GM23248 (cell line): ENCODE measurements around the gene GDPD3. TPM values are rescaled to one million over a fixed set of nuclear protein-coding genes. Genes with fewer than 3 reads are reported as not detected.

Experiments
- DNase-seq: peaks from one replicate; pipeline ENCODE4 v3.0.0-alpha.2; 2015
- H2AFZ ChIP-seq: fragments of 200-600 bp; sonication (generic); 2 replicates; pipeline ENCODE4 v1.6.1; 2016; ENCODE audit warnings: antibody characterized with exemption
- H3F3A ChIP-seq: fragments of 200-600 bp; sonication (generic); 2 replicates; pipeline ENCODE4 v1.6.1; 2016; ENCODE audit warnings: mild to moderate bottlenecking, antibody characterized with exemption, mixed run types; ENCODE audit not compliant: insufficient read depth
- H3K27ac ChIP-seq: fragments of 200-600 bp; sonication (generic); 2 replicates; pipeline ENCODE4 v1.5.1; 2016; ENCODE audit warnings: mild to moderate bottlenecking
- H3K27me3 ChIP-seq: fragments of 200-600 bp; sonication (generic); replicated peaks from 2 replicates; pipeline ENCODE4 v1.6.1; 2016; ENCODE audit warnings: mild to moderate bottlenecking; ENCODE audit not compliant: insufficient read depth
- H3K36me3 ChIP-seq: fragments of 200-600 bp; sonication (generic); 2 replicates; pipeline ENCODE4 v1.6.1; 2016; ENCODE audit warnings: low read depth, mild to moderate bottlenecking
- H3K4me1 ChIP-seq: fragments of 200-600 bp; sonication (generic); 2 replicates; pipeline ENCODE4 v1.6.1; 2016; ENCODE audit warnings: mild to moderate bottlenecking; ENCODE audit not compliant: insufficient read depth
- H3K4me2 ChIP-seq: fragments of 200-600 bp; sonication (generic); one replicate; pipeline ENCODE4 v1.6.1; 2016; ENCODE audit warnings: mild to moderate bottlenecking; ENCODE audit not compliant: unreplicated experiment
- H3K4me3 ChIP-seq: fragments of 200-600 bp; sonication (generic); 2 replicates; pipeline ENCODE4 v1.5.1; 2016; ENCODE audit warnings: mild to moderate bottlenecking
- H3K79me2 ChIP-seq: fragments of 200-600 bp; sonication (generic); 2 replicates; pipeline ENCODE4 v1.6.1; 2016; ENCODE audit warnings: mild to moderate bottlenecking; ENCODE audit not compliant: insufficient read depth
- H3K9ac ChIP-seq: fragments of 200-600 bp; sonication (generic); 2 replicates; pipeline ENCODE4 v1.6.1; 2016; ENCODE audit warnings: mild to moderate bottlenecking
- H3K9me2 ChIP-seq: fragments of 200-600 bp; sonication (generic); 2 replicates; pipeline ENCODE4 v1.6.1; 2016; ENCODE audit warnings: mixed run types, mild to moderate bottlenecking, moderate library complexity; ENCODE audit not compliant: insufficient read depth
- H3K9me3 ChIP-seq: fragments of 200-600 bp; sonication (generic); one replicate; pipeline ENCODE4 v1.6.1; 2017; ENCODE audit warnings: low read depth
- H4K20me1 ChIP-seq: fragments of 200-600 bp; sonication (generic); 2 replicates; pipeline ENCODE4 v1.6.0; 2016; ENCODE audit not compliant: insufficient read depth
- EZH2 ChIP-seq: fragments of 200-600 bp; sonication (generic); IDR thresholded peaks from 2 replicates; pipeline ENCODE4 v1.6.1; 2018; ENCODE audit warnings: antibody characterized with exemption, mild to moderate bottlenecking; ENCODE audit not compliant: insufficient read depth, poor library complexity, severe bottlenecking
- EZH2phosphoT487 ChIP-seq: fragments of 200-600 bp; sonication (generic); IDR thresholded peaks from 2 replicates; pipeline ENCODE4 v1.6.1; 2018; ENCODE audit warnings: antibody characterized with exemption, moderate library complexity, mild to moderate bottlenecking, low read depth; ENCODE audit not compliant: insufficient read depth
- WGBS, 2 experiments: methylation state at CpG; one replicate each; pipeline ENCODE4 v1.1.6; 2015 to 2017; ENCODE audit warnings: low lambda C conversion rate in 2 of 2, low coverage in 1 of 2; ENCODE audit errors: missing lambda C conversion rate in 2 of 2; 5-methylcytosine and 5-hydroxymethylcytosine counted together
- in situ Hi-C: fragments of 300-500 bp; cut with MboI; formaldehyde crosslinking; loops from 2 replicates; pipeline ENCODE4 v1.15.0; 2020
- polyA plus RNA-seq: library from polyadenylated mRNA; unstranded; fragments of >200 nt; fragmentation: Nextera tagmentation; extraction: Ambion mirVana; gene quantifications from 2 replicates; pipeline ENCODE4 v1.2.1, GENCODE V29; 2016
- total RNA-seq: library from RNA; depleted of rRNA; stranded (reverse); fragments of >200 nt; shearing (Covaris generic); gene quantifications from 2 replicates; pipeline ENCODE4 v1.2.3, GENCODE V29; 2014

The GDPD3 gene
- total and polyA plus RNA-seq, 2 experiments from 2014 or later = 0.22 to 1.2 TPM

DNA sequence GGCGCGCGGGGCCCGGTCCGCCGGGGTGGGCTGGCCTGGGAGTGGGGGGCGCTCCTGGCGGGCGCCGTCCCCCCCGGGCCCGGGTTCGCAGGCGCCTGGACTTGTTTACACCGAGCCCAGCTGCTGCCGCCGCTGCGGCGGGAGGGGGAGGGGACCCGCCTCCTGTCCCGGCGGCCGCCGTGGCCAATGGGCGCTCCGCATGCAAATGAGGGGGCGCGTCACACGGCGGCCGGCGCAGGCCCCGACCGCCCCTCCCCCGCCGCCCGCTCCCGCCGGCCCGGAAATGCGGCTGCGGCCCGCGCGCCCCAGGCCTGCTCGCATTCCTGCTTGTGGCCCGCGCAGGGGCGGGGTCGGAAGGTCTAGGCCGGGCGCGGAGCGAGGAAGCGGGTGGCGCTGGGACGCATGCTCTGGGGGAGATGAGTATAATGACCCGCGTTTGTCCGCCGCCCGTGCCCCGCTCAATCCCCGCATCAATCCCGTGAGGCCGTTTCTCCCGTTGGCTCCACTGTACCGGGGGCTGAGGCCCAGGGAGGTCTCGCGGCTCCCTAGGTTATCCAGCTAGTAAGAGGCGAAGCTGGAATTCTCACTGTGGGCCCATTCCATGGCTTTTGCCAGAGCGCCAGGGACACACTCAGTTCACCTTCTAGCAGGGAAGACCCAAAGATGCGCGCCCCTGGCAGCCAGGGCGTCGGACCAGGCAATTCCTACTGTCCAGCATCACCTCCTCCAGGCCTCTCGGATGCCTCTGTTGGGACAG, 17.1 kb downstream of the GDPD3 start, which contains the start of gene YPEL3:
YPEL3 (minus strand) TSS at position 109 of the 757 bp plus-strand sequence. CDS start 731 bp downstream, outside the sequence.
- peaks cover 10% of the 10 kb centered on the region for H3K36me3 ChIP-seq
- no peaks in the 10 kb centered on the region for H3K9me3 ChIP-seq
- H3K9me2 ChIP-seq = no peaks in the 10 kb centered on the region
- H3K4me2 ChIP-seq = peak within 1 kb of the TSS; percentile 86
- no peaks in the 10 kb centered on the region for H3K27me3 ChIP-seq
- H3K4me1 ChIP-seq = 0 out of 2 replicates have a peak, but pooled peaks cover 4% of the 10 kb centered on the region
- H3K9ac ChIP-seq = peak within 1 kb of the TSS; percentile 91
- H3K79me2 ChIP-seq = peaks cover 21% of the 10 kb centered on the region
- H3F3A ChIP-seq = peaks cover 23% of the 10 kb centered on the region; the same call in 1 of the 2 replicates
- peak within 1 kb of the TSS; percentile 85 for H2AFZ ChIP-seq
- peak within 1 kb of the TSS; percentile 86 for H3K27ac ChIP-seq
- peak; percentile 96 for DNase-seq
- 13 to 33% methylated on average over 18 to 55 of the region's 77 CpGs for WGBS, 2 experiments
- no peak for TF ChIP-seq EZH2
- no peak for TF ChIP-seq EZH2phosphoT487
- H3K4me3 ChIP-seq = peak within 1 kb of the TSS; percentile 91
- in situ Hi-C loops = no loop called here
- H4K20me1 ChIP-seq = no peaks in the 10 kb centered on the region

DNA sequence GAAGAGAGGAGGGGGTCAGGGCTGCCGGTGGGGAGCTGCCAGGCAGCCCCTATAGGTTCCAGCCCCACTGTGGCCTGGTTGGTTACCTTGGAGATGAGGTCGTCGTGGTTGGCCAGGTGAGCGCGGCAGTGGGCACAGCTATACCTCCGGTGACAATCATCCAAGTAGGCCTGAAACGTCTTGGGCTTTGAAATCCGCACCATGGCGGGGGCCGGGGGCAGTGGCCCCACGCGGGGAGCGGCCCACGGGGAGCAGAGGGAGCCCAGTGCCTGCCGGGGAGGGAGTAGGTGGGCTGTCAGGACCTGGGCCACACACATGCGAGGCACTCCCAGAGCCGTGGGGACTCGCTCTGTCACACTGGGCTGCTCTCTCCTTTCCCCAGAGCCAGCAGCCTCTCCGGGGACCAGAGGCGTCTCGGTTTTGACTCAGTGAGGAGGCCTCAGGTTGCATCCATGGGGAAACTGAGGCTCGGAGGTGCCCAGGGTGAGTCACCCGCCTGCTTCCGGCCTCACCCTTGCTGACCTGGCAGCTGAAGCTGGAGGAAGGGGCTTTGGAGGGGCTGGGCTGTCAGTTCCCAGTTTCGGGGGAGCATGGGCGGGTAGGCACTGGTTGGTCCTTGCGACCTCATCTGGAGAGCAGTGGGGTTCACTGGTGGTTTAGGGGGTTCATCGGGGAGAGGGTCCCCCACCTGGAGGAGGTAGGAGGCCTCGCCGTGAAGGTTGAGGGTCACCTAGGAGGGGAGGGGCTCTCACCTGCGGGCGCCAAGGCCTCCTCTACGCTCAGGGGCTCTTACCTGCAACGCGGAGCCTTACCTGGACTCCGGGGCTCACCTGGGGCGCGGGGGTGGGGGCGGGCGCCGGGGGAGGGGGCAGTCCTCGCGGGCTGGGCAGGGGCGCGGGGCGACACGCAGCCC, 17.9 kb downstream of the GDPD3 start:
- DNase-seq = peak; percentile 77
- H3K9me3 ChIP-seq = no peaks in the 10 kb centered on the region
- WGBS, 2 experiments = 9 to 16% methylated on average over 24 to 39 of the region's 47 CpGs
- H3K27ac ChIP-seq = peak overlapping the region; percentile 86
- H3K9ac ChIP-seq = peak overlapping the region; percentile 91
- TF ChIP-seq EZH2phosphoT487 (no peak), EZH2 (no peak)
- peaks cover 8% of the 10 kb centered on the region; the same call in 1 of the 2 replicates for H3K4me1 ChIP-seq
- H2AFZ ChIP-seq = no peak overlapping the region
- H3K27me3 ChIP-seq = no peaks in the 10 kb centered on the region
- H3K36me3 ChIP-seq = peaks cover 10% of the 10 kb centered on the region
- H3K9me2 ChIP-seq = no peaks in the 10 kb centered on the region
- H3K4me3 ChIP-seq = peak overlapping the region; percentile 91
- H4K20me1 ChIP-seq = no peaks in the 10 kb centered on the region
- H3K4me2 ChIP-seq = peak overlapping the region; percentile 86
- in situ Hi-C loops = no loop called here
- H3K79me2 ChIP-seq = peaks cover 21% of the 10 kb centered on the region
- H3F3A ChIP-seq = peaks cover 25% of the 10 kb centered on the region

DNA sequence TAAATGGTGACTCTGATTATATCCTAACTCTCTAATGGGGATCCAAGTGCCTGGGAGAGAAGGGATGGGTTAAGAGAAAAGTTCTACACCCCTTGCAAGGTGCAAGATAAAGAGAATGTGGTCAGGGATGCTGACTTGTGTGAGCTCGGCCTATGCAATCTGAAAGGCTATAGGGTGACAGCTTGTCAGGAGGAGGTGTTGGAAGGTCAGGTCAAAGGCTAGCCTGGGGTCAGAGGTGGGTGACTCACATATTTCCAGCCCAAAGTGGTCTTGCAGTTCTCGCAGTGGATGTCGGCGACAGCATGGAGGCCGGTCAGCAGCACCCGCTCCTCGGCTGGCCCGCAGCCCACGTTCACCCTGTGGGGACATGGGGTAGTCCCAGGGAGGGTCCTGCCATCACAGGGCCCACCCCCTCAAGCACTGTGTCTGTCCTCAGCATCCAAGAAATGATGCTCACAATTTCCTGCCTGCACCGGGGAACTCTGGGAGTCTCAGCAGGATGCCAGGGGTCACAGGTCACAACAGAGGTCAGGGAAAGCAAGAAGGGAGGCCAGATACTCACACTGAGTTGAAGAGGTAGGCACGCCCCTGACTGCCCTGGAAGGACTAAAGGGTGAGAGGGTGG, 18.7 kb downstream of the GDPD3 start:
- Histone ChIP-seq H3F3A (peaks cover 33% of the 10 kb centered on the region), H3K9me2 (no peaks in the 10 kb centered on the region), H3K9ac (peak overlapping the region; percentile 91), H3K79me2 (peaks cover 21% of the 10 kb centered on the region), H3K4me1 (peaks cover 14% of the 10 kb centered on the region), H3K9me3 (no peaks in the 10 kb centered on the region), H3K4me3 (peak overlapping the region; percentile 91), H3K27me3 (no peaks in the 10 kb centered on the region), H2AFZ (no peak overlapping the region), H3K4me2 (peak overlapping the region; percentile 86), H3K27ac (peak overlapping the region; percentile 86), H4K20me1 (no peaks in the 10 kb centered on the region), H3K36me3 (peaks cover 10% of the 10 kb centered on the region)
- no peak for DNase-seq
- WGBS, 2 experiments = 70 to 85% methylated on average over 6 to 11 of the region's 11 CpGs
- no peak for TF ChIP-seq EZH2
- no peak for TF ChIP-seq EZH2phosphoT487
- in situ Hi-C loops = no loop called here
